Activated naive CD4-positive, alpha-beta T cell treated with anti-CD3 and anti-CD28 coated beads, Interleukin-2, amount 50 U/mL, for 24 hours (primary cell): ENCODE measurements around the gene DZIP1L.

Source experiments
- H3K27ac Mint-ChIP-seq: one replicate; pipeline ENCODE4 v1.8.0; 2021; ENCODE audit warnings: mild to moderate bottlenecking, mixed read lengths
- H3K27me3 Mint-ChIP-seq: one replicate; pipeline ENCODE4 v1.8.0; 2021; ENCODE audit warnings: mixed read lengths
- H3K36me3 Mint-ChIP-seq: one replicate; pipeline ENCODE4 v1.8.0; 2021; ENCODE audit warnings: mixed read lengths
- H3K4me1 Mint-ChIP-seq: one replicate; pipeline ENCODE4 v1.8.0; 2021; ENCODE audit warnings: mixed read lengths
- H3K4me3 Mint-ChIP-seq: one replicate; pipeline ENCODE4 v1.8.0; 2021; ENCODE audit warnings: mild to moderate bottlenecking, mixed read lengths
- H3K9me3 Mint-ChIP-seq: one replicate; pipeline ENCODE4 v1.8.0; 2021; ENCODE audit warnings: mixed read lengths

The DZIP1L gene

DNA sequence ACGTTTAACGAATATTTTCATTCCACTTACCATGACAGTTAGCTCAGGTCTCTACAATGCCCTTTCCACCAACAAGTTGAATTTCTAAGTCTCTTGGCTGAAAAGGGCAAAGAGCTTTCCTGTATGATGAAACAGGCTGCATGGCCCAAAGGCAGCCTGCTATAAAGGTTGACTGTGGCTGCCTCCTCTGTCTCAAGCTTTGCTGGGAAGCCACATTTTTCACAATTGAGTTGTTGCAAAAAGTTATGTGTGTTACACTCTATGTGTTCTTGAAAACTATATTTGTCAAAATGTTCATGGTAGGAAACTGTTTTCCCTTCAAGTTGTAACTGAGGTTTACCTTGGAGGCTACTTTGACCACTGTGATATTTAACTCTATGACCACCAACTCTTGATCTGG lies 49.5 kb downstream of the DZIP1L start:
- Mint-ChIP-seq H3K27me3 (peaks cover 1% of the 10 kb centered on the region), H3K36me3 (no peaks in the 10 kb centered on the region), H3K4me1 (no peaks in the 10 kb centered on the region), H3K4me3 (no peak overlapping the region), H3K27ac (no peak overlapping the region), H3K9me3 (no peaks in the 10 kb centered on the region)

DNA sequence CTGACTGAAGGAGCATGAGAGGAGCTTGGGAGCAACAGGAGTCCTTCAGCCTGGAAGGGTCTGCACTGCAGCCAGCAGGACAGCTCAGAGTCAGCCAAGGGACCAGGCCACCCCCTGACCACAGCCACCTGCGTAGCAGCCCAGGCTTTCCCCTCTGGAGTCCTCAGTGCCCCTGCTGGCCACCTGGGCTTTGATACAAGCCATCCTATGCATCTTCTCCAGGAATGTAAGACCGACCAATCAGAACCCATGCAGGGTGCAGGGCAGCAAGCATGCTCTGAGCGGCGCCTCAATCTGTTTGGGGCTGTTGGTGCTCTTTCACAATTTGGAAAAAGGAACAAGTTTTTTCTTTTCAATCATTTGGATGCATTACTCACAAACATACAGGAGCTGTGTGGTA lies 52.0 kb downstream of the DZIP1L start:
- Mint-ChIP-seq H3K4me1 (no peaks in the 10 kb centered on the region), H3K9me3 (no peaks in the 10 kb centered on the region), H3K27ac (no peak overlapping the region), H3K36me3 (no peaks in the 10 kb centered on the region), H3K27me3 (peaks cover 1% of the 10 kb centered on the region), H3K4me3 (no peak overlapping the region)

DNA sequence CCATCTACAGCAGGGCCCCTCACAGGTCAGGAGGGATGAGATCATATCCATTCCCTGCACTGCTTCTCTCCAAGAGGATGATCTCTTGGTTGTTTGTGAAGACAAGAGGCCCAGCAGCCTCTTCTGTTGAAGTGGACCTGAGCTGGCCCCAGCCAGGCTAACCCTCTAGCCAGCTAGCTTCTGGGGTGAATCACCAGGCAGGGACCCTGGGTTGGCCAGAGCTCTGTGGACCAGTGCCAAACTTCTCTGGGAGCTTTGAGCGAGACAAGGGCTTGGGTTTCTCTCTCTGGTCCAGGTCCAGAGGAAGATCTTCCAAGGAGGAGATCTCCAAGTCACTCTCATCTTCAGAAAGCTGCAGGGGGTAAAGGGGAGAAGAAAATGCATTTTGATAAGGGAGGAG lies 52.8 kb downstream of the DZIP1L start:
- no peak overlapping the region for H3K27ac Mint-ChIP-seq
- H3K36me3 Mint-ChIP-seq = no peaks in the 10 kb centered on the region
- no peak overlapping the region for H3K4me3 Mint-ChIP-seq
- peaks cover 2% of the 10 kb centered on the region for H3K27me3 Mint-ChIP-seq
- no peaks in the 10 kb centered on the region for H3K4me1 Mint-ChIP-seq
- H3K9me3 Mint-ChIP-seq = no peaks in the 10 kb centered on the region

DNA sequence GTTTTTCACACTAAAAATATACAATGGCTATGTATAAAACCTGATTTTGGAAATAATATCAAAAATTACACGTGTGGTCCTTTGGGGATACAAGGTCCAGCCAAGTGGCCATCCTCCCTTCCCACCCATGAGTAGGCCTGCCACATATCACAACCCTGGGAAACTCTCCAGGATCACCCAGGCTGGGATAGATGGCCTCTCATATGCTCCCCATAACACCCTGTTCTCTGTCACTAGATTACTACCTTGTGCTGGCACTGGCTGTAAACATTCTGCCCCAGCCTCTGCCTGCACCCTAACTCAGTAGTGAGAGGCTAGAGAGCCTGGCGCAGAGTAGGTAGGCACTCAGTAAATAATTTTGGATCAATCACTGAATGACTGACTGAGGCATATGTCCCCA lies 53.4 kb downstream of the DZIP1L start:
- Mint-ChIP-seq H3K27ac (no peak overlapping the region), H3K4me1 (no peaks in the 10 kb centered on the region), H3K27me3 (peaks cover 2% of the 10 kb centered on the region), H3K9me3 (no peaks in the 10 kb centered on the region), H3K36me3 (no peaks in the 10 kb centered on the region), H3K4me3 (no peak overlapping the region)

DNA sequence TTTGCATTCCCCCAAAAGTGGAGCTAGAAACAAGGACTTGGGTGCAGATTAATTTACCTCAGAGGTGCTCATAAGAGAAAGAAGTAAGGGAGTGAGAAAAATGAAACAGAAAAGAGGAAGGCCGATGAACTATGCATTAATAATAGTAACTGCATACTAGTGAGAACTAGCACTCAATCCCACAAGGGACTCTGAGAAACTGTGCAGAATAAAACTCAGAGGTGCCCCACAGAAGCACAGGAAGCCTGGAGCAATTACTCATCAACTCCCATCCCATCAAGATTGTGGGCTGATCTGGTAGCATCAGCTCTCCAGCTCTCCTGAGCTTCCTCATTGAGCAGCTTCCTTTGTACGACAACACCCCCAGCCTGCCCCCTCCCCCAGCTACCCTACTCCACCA lies 54.6 kb downstream of the DZIP1L start:
- Mint-ChIP-seq H3K9me3 (no peaks in the 10 kb centered on the region), H3K4me3 (no peak overlapping the region), H3K36me3 (no peaks in the 10 kb centered on the region), H3K27ac (no peak overlapping the region), H3K27me3 (peaks cover 2% of the 10 kb centered on the region), H3K4me1 (no peaks in the 10 kb centered on the region)

DNA sequence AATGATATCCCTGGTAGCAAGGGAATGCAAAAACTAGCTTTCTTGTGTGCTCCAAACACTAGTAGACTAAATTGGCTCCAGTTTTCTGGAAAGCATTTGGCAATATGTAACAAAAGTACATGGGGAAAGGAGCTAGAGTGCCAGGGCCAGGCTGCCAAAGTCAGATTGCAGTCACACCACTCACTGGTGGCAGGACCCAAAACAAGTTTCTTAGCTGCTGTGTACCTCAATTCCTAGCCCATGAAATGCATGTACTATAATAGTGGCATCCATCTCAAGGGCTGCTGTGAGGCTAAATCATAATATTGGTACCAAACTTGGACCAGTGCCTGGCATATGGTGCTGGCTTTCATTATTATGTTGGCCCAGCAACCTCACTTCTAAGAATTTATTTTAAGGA lies 56.1 kb downstream of the DZIP1L start:
- H3K4me3 Mint-ChIP-seq = no peak overlapping the region
- no peak overlapping the region for H3K27ac Mint-ChIP-seq
- no peaks in the 10 kb centered on the region for H3K4me1 Mint-ChIP-seq
- H3K9me3 Mint-ChIP-seq = no peaks in the 10 kb centered on the region
- no peaks in the 10 kb centered on the region for H3K36me3 Mint-ChIP-seq
- H3K27me3 Mint-ChIP-seq = peaks cover 12% of the 10 kb centered on the region

DNA sequence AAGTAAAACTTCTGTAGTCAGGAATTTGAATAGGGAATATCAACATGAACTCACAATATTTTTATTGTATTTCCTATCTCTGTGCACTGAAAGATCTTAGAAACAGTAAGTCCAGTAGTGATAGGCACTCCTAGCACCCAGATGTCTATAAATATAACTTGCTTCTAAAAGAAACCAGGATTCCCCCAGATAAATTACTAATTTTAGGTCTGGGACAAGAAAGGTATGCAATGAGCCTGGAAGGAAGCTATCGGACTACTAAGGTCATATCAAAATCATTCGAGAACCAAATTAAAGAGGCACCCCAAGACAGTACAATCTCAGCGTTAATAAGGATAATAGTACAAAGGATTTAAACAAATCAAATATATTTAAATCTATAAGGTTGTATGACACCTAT lies 58.0 kb downstream of the DZIP1L start:
- Mint-ChIP-seq H3K4me1 (no peaks in the 10 kb centered on the region), H3K9me3 (no peaks in the 10 kb centered on the region), H3K36me3 (no peaks in the 10 kb centered on the region), H3K4me3 (no peak overlapping the region), H3K27ac (no peak overlapping the region), H3K27me3 (peaks cover 18% of the 10 kb centered on the region)

DNA sequence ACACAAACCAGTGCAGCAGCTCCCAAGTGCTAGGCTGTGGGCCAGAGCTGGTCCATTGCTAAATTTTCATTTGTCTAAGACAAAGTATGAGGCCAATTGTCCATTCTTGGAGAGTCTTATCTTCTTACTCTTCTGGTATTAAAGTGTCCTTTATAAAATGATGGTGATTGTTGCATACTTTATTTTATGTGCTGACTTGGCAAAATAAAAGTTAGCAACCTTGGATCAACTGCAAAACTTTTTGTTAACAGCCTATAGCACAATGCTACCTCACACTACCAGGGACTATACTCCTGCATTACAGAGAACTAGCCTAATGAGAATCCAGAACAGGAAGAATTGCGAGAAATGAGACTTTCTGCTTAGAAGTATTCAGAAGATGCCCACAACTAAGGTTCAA lies 61.4 kb downstream of the DZIP1L start:
- no peaks in the 10 kb centered on the region for H3K4me1 Mint-ChIP-seq
- no peak overlapping the region for H3K27ac Mint-ChIP-seq

DNA sequence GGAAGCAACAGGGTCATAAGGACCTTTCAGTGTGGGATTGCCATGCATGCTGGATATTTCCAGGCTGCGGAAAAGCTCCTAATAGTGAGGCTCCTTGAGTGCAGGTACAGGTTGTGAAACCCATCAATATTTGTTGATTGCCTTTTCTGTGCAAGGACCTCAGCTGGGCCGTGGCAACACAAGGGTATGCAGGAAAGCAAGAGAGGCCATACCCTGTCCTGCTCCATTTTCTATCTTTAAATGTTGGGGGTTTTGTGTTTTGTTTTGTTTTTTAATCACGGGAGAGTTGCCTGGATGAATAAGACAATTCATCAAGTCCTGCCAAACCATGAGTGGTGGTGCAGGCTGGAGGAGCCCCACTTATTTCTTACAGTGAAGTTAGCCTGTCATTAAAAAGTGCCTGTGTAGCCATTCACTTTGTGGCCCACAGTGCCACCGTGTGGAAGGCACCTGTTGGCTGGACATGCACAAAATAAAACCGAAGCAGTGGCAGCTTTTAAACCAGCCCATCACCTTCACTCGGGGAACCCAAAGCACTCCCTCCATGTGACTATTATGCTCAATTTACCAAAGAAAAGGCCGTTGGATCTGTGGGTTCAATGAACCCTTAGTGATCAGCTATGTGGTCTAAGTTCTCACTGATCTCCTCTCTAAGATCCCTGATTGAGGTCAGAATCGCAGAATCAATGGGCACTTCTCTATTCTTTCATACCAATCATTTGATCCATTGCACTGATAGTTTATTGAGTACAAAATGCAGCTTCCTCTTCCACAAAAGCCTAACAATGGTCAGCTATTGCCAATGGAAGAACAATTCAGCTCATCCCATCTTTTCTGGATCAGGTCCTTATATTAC lies 63.2 kb downstream of the DZIP1L start:
- Mint-ChIP-seq H3K27ac (no peak overlapping the region), H3K36me3 (no peaks in the 10 kb centered on the region), H3K27me3 (peaks cover 17% of the 10 kb centered on the region), H3K9me3 (no peaks in the 10 kb centered on the region), H3K4me1 (no peaks in the 10 kb centered on the region), H3K4me3 (no peak overlapping the region)

More for the DNA sequence above, 61.4 kb downstream of the DZIP1L start:
- peaks cover 19% of the 10 kb centered on the region for H3K27me3 Mint-ChIP-seq
- no peak overlapping the region for H3K4me3 Mint-ChIP-seq
- no peaks in the 10 kb centered on the region for H3K9me3 Mint-ChIP-seq
- H3K36me3 Mint-ChIP-seq = no peaks in the 10 kb centered on the region

DNA sequence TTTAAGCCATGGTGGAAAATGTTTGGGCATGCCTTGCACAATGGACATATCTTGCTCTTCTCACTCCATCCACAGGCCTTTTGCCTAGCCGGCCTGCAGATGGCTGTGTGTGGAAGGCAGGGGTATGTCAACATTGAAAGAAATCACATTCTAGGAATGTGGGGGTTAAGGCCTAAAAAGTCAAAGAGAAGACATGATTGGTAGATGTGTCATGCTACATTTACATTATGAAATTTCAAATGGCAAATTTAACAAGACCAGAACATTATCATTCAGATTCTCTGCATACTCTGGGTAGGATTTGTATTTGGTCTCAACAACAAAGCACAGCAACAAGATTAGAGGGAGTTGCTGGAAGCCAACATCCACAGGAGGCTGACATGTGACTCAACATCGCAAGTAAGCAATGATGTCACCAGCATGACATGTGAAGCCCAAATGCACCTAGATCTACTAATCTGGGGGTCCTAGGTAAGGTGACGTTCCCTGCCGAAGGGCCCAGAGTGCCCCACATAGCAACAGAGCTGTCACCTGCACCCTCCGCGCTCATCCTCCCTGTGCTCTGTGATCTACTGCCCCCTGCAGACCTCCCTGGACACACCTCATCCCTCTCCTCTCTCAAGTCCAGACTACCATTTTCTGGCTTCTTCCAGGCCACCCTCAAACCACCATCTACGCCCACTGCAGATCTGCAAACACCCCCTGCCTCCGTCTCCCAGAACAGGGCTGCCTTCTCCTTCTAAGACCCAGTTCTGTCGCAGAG lies 66.1 kb downstream of the DZIP1L start:
- H3K9me3 Mint-ChIP-seq = no peaks in the 10 kb centered on the region
- no peaks in the 10 kb centered on the region for H3K36me3 Mint-ChIP-seq
- H3K27ac Mint-ChIP-seq = no peak overlapping the region
- H3K4me1 Mint-ChIP-seq = no peaks in the 10 kb centered on the region
- no peak overlapping the region for H3K4me3 Mint-ChIP-seq
- H3K27me3 Mint-ChIP-seq = peaks cover 12% of the 10 kb centered on the region

DNA sequence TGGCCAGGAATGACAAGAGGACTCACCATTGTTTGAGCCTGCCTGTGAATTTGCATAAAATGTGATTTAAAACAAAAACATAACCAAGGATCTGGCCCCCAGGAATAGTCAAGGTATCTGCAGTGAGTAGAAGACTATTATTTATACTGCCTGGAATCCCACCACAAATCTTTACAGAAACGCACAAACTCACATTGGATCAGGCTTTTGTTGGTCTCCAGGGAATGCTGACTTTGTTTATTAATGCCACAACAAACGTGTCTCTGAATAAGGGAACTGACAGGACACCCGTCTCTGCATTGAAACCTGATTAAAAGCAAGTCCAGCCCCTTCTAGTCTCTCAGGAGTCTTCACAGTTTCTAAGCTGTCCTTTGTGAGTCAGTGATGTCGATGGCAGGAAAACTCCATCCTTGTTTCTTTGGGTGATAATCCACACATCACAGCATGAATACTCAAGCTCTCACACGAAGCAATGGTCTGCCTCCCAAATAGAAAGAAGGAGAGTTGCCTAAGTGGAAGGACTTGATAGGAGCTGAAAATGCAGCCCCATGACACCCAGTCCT lies 67.7 kb downstream of the DZIP1L start:
- Mint-ChIP-seq H3K27me3 (peaks cover 6% of the 10 kb centered on the region), H3K9me3 (no peaks in the 10 kb centered on the region), H3K36me3 (no peaks in the 10 kb centered on the region), H3K27ac (no peak overlapping the region), H3K4me1 (no peaks in the 10 kb centered on the region), H3K4me3 (no peak overlapping the region)

DNA sequence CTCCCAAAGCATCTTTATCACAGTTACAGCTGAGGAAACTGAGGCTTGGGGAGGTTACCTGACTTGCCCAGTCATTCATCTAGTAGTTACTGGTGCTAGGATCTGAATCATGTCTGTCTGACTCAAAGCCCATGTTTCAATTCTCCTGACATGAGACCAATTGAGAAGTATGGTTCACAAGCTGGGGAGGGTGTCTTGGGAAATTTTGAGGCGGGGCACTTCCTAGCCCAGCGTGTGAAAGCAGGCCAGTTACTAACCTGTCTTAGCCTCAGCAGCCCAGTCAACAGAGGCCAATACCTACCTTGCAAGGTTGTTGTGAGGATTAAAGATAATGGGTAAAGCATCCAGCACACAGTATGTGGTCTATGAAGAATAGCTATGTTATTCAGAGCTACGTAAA lies 68.5 kb downstream of the DZIP1L start:
- H3K27ac Mint-ChIP-seq = no peak overlapping the region
- H3K4me1 Mint-ChIP-seq = no peaks in the 10 kb centered on the region
- H3K36me3 Mint-ChIP-seq = no peaks in the 10 kb centered on the region
- peaks cover 7% of the 10 kb centered on the region for H3K27me3 Mint-ChIP-seq
- no peaks in the 10 kb centered on the region for H3K9me3 Mint-ChIP-seq
- no peak overlapping the region for H3K4me3 Mint-ChIP-seq

DNA sequence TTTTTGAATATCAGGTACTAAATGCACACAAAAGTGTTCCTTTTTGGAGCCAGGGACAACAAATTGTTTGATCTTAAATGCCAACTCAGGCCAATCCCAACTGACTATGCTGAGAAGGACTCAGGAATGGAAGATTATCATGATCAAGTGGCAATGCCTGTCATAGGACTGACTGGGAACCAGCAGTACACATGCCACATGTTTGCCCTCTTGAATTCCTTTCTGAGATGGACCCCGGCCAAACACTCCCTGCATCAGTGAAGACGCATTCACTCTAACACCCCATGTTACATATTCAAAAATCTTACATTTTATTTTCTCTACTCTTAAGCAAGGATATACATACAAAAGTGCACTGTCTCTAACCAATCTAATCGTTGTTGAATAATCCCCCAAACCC lies 69.3 kb downstream of the DZIP1L start:
- Mint-ChIP-seq H3K4me3 (no peak overlapping the region), H3K27me3 (peaks cover 7% of the 10 kb centered on the region), H3K9me3 (no peaks in the 10 kb centered on the region), H3K36me3 (no peaks in the 10 kb centered on the region), H3K27ac (no peak overlapping the region), H3K4me1 (no peaks in the 10 kb centered on the region)

DNA sequence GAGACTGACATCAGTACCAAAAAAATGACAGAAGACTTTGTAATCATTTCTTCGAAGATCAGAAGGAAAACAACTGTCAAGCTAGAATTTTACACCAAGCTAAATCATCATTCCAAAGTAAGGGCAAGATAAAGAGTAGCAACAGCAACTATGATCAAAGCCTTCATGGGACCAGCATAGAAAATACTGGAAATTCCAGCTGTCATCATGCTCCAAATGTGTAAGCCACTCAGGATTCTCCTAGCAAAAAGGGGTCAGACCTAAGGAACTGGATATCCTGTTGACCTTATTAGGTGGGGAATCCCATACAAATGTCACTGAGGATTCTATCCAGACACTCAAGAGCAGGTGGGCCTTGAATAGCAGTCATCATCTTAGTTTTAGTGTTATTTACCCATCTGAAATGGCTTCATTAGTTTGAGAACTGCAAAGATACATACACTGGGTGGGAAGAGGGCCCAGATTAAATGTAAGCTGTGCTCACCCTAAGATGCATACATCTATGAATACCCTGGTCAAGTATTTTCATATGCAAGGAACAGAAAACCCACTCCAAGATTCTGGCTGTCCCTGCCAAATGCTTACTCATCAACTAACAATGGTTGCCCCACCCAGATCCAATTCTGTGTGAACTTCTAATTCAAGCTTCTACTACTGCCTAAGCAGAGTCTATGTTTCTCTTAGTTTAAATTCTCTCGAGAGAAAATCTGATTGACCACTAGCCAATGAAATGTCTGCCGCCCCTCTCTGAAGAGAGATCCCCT lies 72.0 kb downstream of the DZIP1L start:
- Mint-ChIP-seq H3K4me3 (no peak overlapping the region), H3K9me3 (no peaks in the 10 kb centered on the region), H3K36me3 (no peaks in the 10 kb centered on the region), H3K27me3 (peaks cover 7% of the 10 kb centered on the region), H3K4me1 (no peaks in the 10 kb centered on the region), H3K27ac (no peak overlapping the region)

DNA sequence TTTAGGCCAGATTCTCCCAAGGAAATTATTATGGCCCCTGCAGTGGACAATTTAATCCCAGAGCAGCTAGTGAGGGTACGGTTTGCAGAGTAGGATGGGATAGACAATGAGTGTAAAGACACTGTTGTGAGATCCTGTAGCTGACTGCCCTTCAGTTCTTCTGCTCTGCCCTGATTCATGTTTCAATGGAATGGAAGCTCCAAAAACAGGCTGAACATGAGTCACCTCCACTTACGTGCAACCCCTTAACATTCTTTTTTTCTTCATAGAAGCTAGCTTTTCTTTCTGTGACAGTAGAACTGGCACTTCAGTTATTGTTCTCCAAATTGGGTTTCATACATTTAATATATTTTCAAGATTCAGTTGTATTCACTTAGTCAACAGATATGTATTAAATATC lies 73.4 kb downstream of the DZIP1L start:
- H3K27ac Mint-ChIP-seq = no peak overlapping the region
- H3K4me1 Mint-ChIP-seq = no peaks in the 10 kb centered on the region
- no peak overlapping the region for H3K4me3 Mint-ChIP-seq
- H3K9me3 Mint-ChIP-seq = no peaks in the 10 kb centered on the region
- H3K36me3 Mint-ChIP-seq = no peaks in the 10 kb centered on the region
- H3K27me3 Mint-ChIP-seq = peaks cover 15% of the 10 kb centered on the region
